SK-N-SH treated with all-trans-retinoic acid at 6 μM for 48 hours (cell line): ENCODE data around the gene MAN1A1.

ENCODE experiments used
- ATAC-seq: fragments of 200-7000 bp; cut with Tn5 transposase; 3 replicates; pipeline ENCODE4 v1.9.1; 2020; ENCODE audit warnings: mild to moderate bottlenecking, moderate library complexity
- ARNTL ChIP-seq: fragments of 450-650 bp; formaldehyde crosslinking; IDR thresholded peaks from 2 replicates; pipeline ENCODE4 v1.5.0; 2020; ENCODE audit warnings: low read depth, mild to moderate bottlenecking, moderate library complexity, borderline replicate concordance
- BACH2 ChIP-seq: fragments of 250-450 bp; sonication (Bioruptor Pico); IDR thresholded peaks from 2 replicates; pipeline ENCODE4 v1.9.0; 2021; ENCODE audit warnings: mild to moderate bottlenecking, borderline replicate concordance
- CREB5 ChIP-seq: fragments of 250-450 bp; sonication (Bioruptor Pico); IDR thresholded peaks from 2 replicates; pipeline ENCODE4 v1.5.1; 2020; ENCODE audit warnings: low read depth, mild to moderate bottlenecking, moderate library complexity
- CSDC2 ChIP-seq: fragments of 250-450 bp; sonication (Bioruptor Pico); IDR thresholded peaks from 2 replicates; pipeline ENCODE4 v1.5.0; 2020; ENCODE audit warnings: mild to moderate bottlenecking, moderate library complexity
- CSRNP3 ChIP-seq: fragments of 250-450 bp; sonication (Bioruptor Pico); IDR thresholded peaks from 2 replicates; pipeline ENCODE4 v1.5.1; 2021; ENCODE audit warnings: mild to moderate bottlenecking, moderate library complexity
- ESRRG ChIP-seq: fragments of 250-450 bp; sonication (Bioruptor Pico); IDR thresholded peaks from 2 replicates; pipeline ENCODE4 v1.6.1; 2021; ENCODE audit warnings: mild to moderate bottlenecking
- GLIS3 ChIP-seq: fragments of 250-450 bp; sonication (Bioruptor Pico); IDR thresholded peaks from 2 replicates; pipeline ENCODE4 v1.5.0; 2020; ENCODE audit warnings: mild to moderate bottlenecking, moderate library complexity
- ISL1 ChIP-seq: fragments of 250-450 bp; sonication (Bioruptor Pico); IDR thresholded peaks from 2 replicates; pipeline ENCODE4 v2.1.2; 2022; ENCODE audit warnings: mild to moderate bottlenecking, moderate library complexity
- POU6F1 ChIP-seq: fragments of 250-450 bp; sonication (Bioruptor Pico); IDR thresholded peaks from 2 replicates; pipeline ENCODE4 v1.8.0; 2021; ENCODE audit warnings: low read depth, mild to moderate bottlenecking, moderate library complexity, borderline replicate concordance
- PPARA ChIP-seq: fragments of 250-450 bp; sonication (Bioruptor Pico); IDR thresholded peaks from 2 replicates; pipeline ENCODE4 v1.5.0; 2020; ENCODE audit warnings: mild to moderate bottlenecking, borderline replicate concordance
- RARB ChIP-seq: fragments of 250-450 bp; sonication (Bioruptor Pico); IDR thresholded peaks from 2 replicates; pipeline ENCODE4 v1.8.0; 2021; ENCODE audit warnings: mild to moderate bottlenecking, moderate library complexity
- SNAI2 ChIP-seq: fragments of 250-450 bp; sonication (Bioruptor Pico); IDR thresholded peaks from 2 replicates; pipeline ENCODE4 v1.5.0; 2020; ENCODE audit warnings: mild to moderate bottlenecking, moderate library complexity
- TOX ChIP-seq: fragments of 250-450 bp; sonication (Bioruptor Pico); IDR thresholded peaks from 2 replicates; pipeline ENCODE4 v1.8.0; 2021; ENCODE audit warnings: mild to moderate bottlenecking, moderate library complexity, borderline replicate concordance
- TSHZ2 ChIP-seq: fragments of 250-450 bp; sonication (Bioruptor Pico); IDR thresholded peaks from 2 replicates; pipeline ENCODE4 v1.5.0; 2020; ENCODE audit warnings: mild to moderate bottlenecking, moderate library complexity
- ZC3H10 ChIP-seq: fragments of 250-450 bp; sonication (Bioruptor Pico); IDR thresholded peaks from 2 replicates; pipeline ENCODE4 v1.5.1; 2021; ENCODE audit warnings: mild to moderate bottlenecking, moderate library complexity
- ZFP3 ChIP-seq: fragments of 250-450 bp; sonication (Bioruptor Pico); IDR thresholded peaks from 2 replicates; pipeline ENCODE4 v1.5.0; 2020; ENCODE audit warnings: mild to moderate bottlenecking, moderate library complexity
- ZFP30 ChIP-seq: fragments of 450-650 bp; formaldehyde crosslinking; IDR thresholded peaks from 2 replicates; pipeline ENCODE4 v1.5.0; 2022; ENCODE audit warnings: mild to moderate bottlenecking, moderate library complexity
- ZNF565 ChIP-seq: fragments of 450-650 bp; formaldehyde crosslinking; conservative IDR thresholded peaks from 2 replicates; pipeline ENCODE4 v1.5.0; 2020; ENCODE audit warnings: low read depth, mild to moderate bottlenecking, moderate library complexity
- ZNF8 ChIP-seq: fragments of 450-650 bp; formaldehyde crosslinking; IDR thresholded peaks from 2 replicates; pipeline ENCODE4 v1.5.0; 2020; ENCODE audit warnings: mild to moderate bottlenecking, moderate library complexity

Gene MAN1A1

GRCh38 chr6:119138906-119139541 is 210.5 kb downstream of the MAN1A1 start:
- peak; percentile 31; the same call in 2 of the 3 replicates for ATAC-seq
- TF ChIP-seq CSDC2 (no peak), RARB (CRISPR knock-in tag) (no peak), CSRNP3 (CRISPR knock-in tag) (no peak), ISL1 (no peak), ZNF8 (no peak), ZFP3 (CRISPR knock-in tag) (no peak), GLIS3 (CRISPR knock-in tag) (no peak), ESRRG (no peak), ZFP30 (CRISPR knock-in tag) (no peak), PPARA (CRISPR knock-in tag) (no peak), ZNF565 (CRISPR knock-in tag) (no peak), CREB5 (CRISPR knock-in tag) (no peak), BACH2 (CRISPR knock-in tag) (no peak), TSHZ2 (no peak), POU6F1 (no peak), TOX (no peak)

- TF ChIP-seq CSDC2 (no peak), ZNF8 (no peak), ZFP30 (CRISPR knock-in tag) (no peak), SNAI2 (CRISPR knock-in tag) (no peak), ESRRG (no peak), ZFP3 (CRISPR knock-in tag) (no peak), ARNTL (no peak)
- TF ChIP-seq, all 23 proteins: peak for 0
- peak; percentile 38; the same call in 2 of the 3 replicates for ATAC-seq
Measured at GRCh38 chr6:119137194-119138072, 212.1 kb downstream of the MAN1A1 start.

GRCh38 chr6:119134752-119135151 is 214.8 kb downstream of the MAN1A1 start:
- TF ChIP-seq ZFP30 (CRISPR knock-in tag): no peak
- TF ChIP-seq ZNF565 (CRISPR knock-in tag): no peak
- TF ChIP-seq ZNF8: no peak
- no peak for TF ChIP-seq TOX
- no peak for TF ChIP-seq ZC3H10 (CRISPR knock-in tag)
- TF ChIP-seq POU6F1: no peak
- TF ChIP-seq RARB (CRISPR knock-in tag): no peak
- ATAC-seq: no peak
